MCF 10A (cell line): ENCODE measurements around the gene HMMR. TPM values are rescaled to one million over a fixed set of nuclear protein-coding genes. Genes with fewer than 3 reads are reported as not detected.

Experiments used
- BruUV-seq: library from RNA; stranded (reverse); fragments of 400-500 nt; replicated peaks from 2 replicates; lab custom pipeline; 2021; lab: Mats Ljungman, UMichigan
- CTCF ChIA-PET: fragments of 300-600 bp; sonication (Branson Sonifier 250); formaldehyde crosslinking; extraction: SDS; loops from one replicate; lab custom pipeline; 2021; ENCODE audit warnings: antibody characterized with exemption, inconsistent platforms; lab: Yijun Ruan, JAX
- POLR2A ChIA-PET: fragments of 300-600, 350-650 bp; sonication (Branson Sonifier 250); formaldehyde crosslinking; extraction: SDS; loops from one replicate; lab custom pipeline; 2020; ENCODE audit warnings: antibody characterized with exemption, inconsistent platforms; lab: Yijun Ruan, JAX
- DNase-seq: peaks from one replicate; pipeline ENCODE4 v3.0.0-alpha.2; 2018; ENCODE audit not compliant: unreplicated experiment
- H3K27ac Mint-ChIP-seq: one replicate; pipeline ENCODE4 v1.8.0; 2022; ENCODE audit warnings: mild to moderate bottlenecking, low read depth, mixed read lengths; ENCODE audit not compliant: unreplicated experiment
- H3K27me3 Mint-ChIP-seq: one replicate; pipeline ENCODE4 v1.8.0; 2022; ENCODE audit warnings: mixed read lengths; ENCODE audit not compliant: insufficient read depth, unreplicated experiment
- H3K36me3 Mint-ChIP-seq: one replicate; pipeline ENCODE4 v1.8.0; 2022; ENCODE audit warnings: mild to moderate bottlenecking, moderate library complexity, mixed read lengths; ENCODE audit not compliant: insufficient read depth, unreplicated experiment
- H3K4me1 Mint-ChIP-seq: one replicate; pipeline ENCODE4 v1.8.0; 2022; ENCODE audit warnings: mixed read lengths; ENCODE audit not compliant: insufficient read depth, unreplicated experiment
- H3K4me3 Mint-ChIP-seq: one replicate; pipeline ENCODE4 v1.8.0; 2022; ENCODE audit warnings: mild to moderate bottlenecking, moderate library complexity, mixed read lengths; ENCODE audit not compliant: unreplicated experiment
- H3K9me3 Mint-ChIP-seq: one replicate; pipeline ENCODE4 v1.8.0; 2022; ENCODE audit warnings: mixed read lengths; ENCODE audit not compliant: unreplicated experiment
- CTCF ChIP-seq: fragments of 200-600 bp; IDR thresholded peaks from one replicate; pipeline ENCODE4 v1.8.0; 2022; ENCODE audit warnings: antibody characterized with exemption, mild to moderate bottlenecking; ENCODE audit not compliant: unreplicated experiment
- intact Hi-C: fragments of 100-400 bp; cut with micrococcal nuclease; formaldehyde crosslinking; loops from 2 replicates; pipeline ENCODE4 v1.14.1; 2022
- total RNA-seq: library from RNA; stranded (reverse); gene quantifications from 2 replicates; pipeline ENCODE4 v1.2.3, GENCODE V29; 2022

Gene HMMR
- total RNA-seq, 1 experiment from 2014 or later: 43.5 TPM

DNA sequence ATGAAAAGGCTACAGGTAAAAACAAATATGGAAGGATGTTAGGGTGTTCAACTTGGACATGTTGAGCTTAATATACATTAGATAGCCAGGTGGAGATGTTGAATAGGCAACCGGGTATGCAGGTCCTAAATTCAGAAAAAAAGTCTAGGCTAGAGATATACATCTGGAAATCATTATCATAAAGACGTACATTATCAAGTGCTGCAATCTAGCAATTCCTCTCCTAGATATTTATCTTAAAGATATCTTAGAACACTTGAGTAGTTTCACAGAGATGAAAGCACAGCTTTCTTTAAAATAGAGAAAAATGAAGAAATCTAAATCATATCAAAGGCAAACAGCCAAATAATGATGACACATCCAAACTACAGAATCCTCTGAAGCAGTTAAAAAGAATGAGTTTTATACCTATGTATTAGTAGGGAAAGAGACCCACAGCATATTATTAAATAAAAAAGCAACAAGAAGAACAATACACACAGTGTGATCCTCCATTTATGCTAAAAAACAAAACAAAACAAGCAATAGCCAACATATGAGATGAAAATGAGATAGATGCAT is 4.3 kb upstream of the HMMR start:
- intact Hi-C loops: no loop called here
- Mint-ChIP-seq H3K4me1 (peaks cover 35% of the 10 kb centered on the region), H3K27ac (peak overlapping the region; percentile 52), H3K36me3 (peaks cover 79% of the 10 kb centered on the region), H3K27me3 (no peaks in the 10 kb centered on the region), H3K9me3 (no peaks in the 10 kb centered on the region), H3K4me3 (no peak overlapping the region)
- no peak for DNase-seq
- POLR2A ChIA-PET: interaction anchor here (1.2 to 11.4 kb wide), 6 partner anchors 7 to 53 kb away, joined by 7 to 392 read pairs (median 294); partner anchors contain the start of genes CCNG1 and MAT2B
- no TSS peak for BruUV-seq
- no peak for TF ChIP-seq CTCF
- CTCF ChIA-PET: interaction anchor here (0.8 to 7.3 kb wide), 2 partner anchors 17 to 28 kb away, joined by 4 to 69 read pairs; no protein-coding TSS in a partner anchor

- H3K4me1 Mint-ChIP-seq: peaks cover 35% of the 10 kb centered on the region
- H3K4me3 Mint-ChIP-seq: no peak overlapping the region
- no peak for TF ChIP-seq CTCF
- H3K27me3 Mint-ChIP-seq: no peaks in the 10 kb centered on the region
- H3K36me3 Mint-ChIP-seq: peaks cover 72% of the 10 kb centered on the region
- ChIA-PET POLR2A (interaction anchor here (1.2 to 11.4 kb wide), 6 partner anchors 8 to 53 kb away, joined by 7 to 392 read pairs (median 294); partner anchors contain the start of genes CCNG1 and MAT2B), CTCF (interaction anchor here (0.7 to 7.3 kb wide), 2 partner anchors 17 to 47 kb away, joined by 3 to 69 read pairs; no protein-coding TSS in a partner anchor)
- intact Hi-C loops: no loop called here
- H3K27ac Mint-ChIP-seq: peak overlapping the region; percentile 52
- no TSS peak for BruUV-seq
- H3K9me3 Mint-ChIP-seq: no peaks in the 10 kb centered on the region
- DNase-seq: no peak
Observed at GRCh38 chr5:163456840-163457239, 3.6 kb upstream of the HMMR start.

DNA sequence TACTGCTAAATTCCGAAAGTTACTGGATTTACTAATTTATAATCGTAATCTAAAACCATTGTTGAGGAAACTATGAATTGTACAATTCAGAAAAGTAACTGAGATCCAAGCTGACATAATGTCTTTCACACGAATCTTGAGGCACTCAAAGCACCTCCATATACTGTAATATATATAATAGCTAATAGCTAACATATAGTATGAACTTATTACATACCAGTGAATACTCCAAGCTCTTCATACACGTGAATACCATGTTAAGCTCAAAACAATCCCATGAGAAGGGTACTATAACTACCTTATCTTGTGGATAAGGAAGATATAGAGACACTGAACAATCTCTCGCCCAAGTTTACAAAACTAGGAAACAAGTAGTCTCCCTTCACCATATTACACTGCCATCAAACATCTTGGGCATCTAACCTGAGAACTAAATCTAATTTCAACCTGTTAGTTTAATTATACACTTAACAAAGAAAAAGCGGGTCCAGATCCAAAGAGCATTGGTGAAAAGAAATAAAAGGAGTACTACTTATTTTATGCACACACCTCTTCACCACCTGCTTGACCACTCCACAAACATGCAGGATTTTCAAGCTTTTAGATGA is 1.6 kb upstream of the HMMR start:
- DNase-seq: peak; percentile 38
- no TSS peak for BruUV-seq
- intact Hi-C loops: no loop called here
- Mint-ChIP-seq H3K9me3 (no peaks in the 10 kb centered on the region), H3K36me3 (peaks cover 60% of the 10 kb centered on the region), H3K27me3 (no peaks in the 10 kb centered on the region), H3K27ac (peak overlapping the region; percentile 99), H3K4me3 (peak overlapping the region; percentile 83), H3K4me1 (peaks cover 48% of the 10 kb centered on the region)
- ChIA-PET CTCF (interaction anchor here (0.7 to 7.3 kb wide), 9 partner anchors 10 to 1045 kb away, joined by 3 to 69 read pairs (median 13); partner anchors contain the start of gene CCNG1), POLR2A (interaction anchor here (0.7 to 11.4 kb wide), 13 partner anchors 10 to 1713 kb away, joined by 3 to 392 read pairs (median 9); partner anchors contain the start of genes CCNG1 and MAT2B)
- TF ChIP-seq CTCF: no peak

DNA sequence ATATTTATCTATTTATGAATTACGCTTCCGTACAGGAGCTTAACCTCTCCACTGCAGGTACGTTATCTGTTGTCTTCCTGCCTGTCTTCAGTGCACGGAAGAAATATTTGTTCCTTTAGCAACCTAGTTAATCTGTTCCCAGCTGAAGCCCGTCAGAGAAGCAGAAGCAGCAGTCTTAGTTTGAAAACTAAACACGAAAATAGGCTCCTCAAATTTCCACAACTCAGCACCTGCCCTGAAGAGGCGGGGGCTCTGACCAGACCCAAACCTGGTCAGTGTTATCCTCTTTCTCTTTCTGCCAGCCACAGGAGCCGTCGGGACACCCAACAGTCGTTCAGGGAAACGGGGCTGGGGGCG is 992 bp upstream of the HMMR start:
- DNase-seq: no peak
- H3K9me3 Mint-ChIP-seq: no peaks in the 10 kb centered on the region
- peak overlapping the region; percentile 99 for H3K27ac Mint-ChIP-seq
- ChIA-PET CTCF (interaction anchor here (1.5 to 7.3 kb wide), 9 partner anchors 9 to 1044 kb away, joined by 3 to 69 read pairs (median 13); partner anchors contain the start of gene CCNG1), POLR2A (interaction anchor here (0.7 to 11.4 kb wide), 12 partner anchors 11 to 1714 kb away, joined by 3 to 392 read pairs (median 16); partner anchors contain the start of genes CCNG1 and MAT2B)
- intact Hi-C loops: no loop called here
- H3K36me3 Mint-ChIP-seq: peaks cover 55% of the 10 kb centered on the region
- TSS peak; percentile 69 for BruUV-seq
- no peak for TF ChIP-seq CTCF
- H3K27me3 Mint-ChIP-seq: no peaks in the 10 kb centered on the region
- peaks cover 48% of the 10 kb centered on the region for H3K4me1 Mint-ChIP-seq
- peak overlapping the region; percentile 83 for H3K4me3 Mint-ChIP-seq
